Left renal pelvis (tissue), 4 donors: ENCODE results near the gene TOMM7. TPM values are rescaled to one million over a fixed set of nuclear protein-coding genes. Genes with fewer than 3 reads are reported as not detected.
"Not testable (repeated sequence)": the region's sequence is repeated elsewhere in the genome, so short reads cannot be mapped to it uniquely, and the experiment has no call there.

Source experiments
- DNase-seq, 4 donors: peaks; one replicate each; pipeline ENCODE4 v3.0.0-alpha.2; 2013; ENCODE audit warnings: low read depth in 4 of 4, low spot score in 3 of 4
- polyA plus RNA-seq, 4 donors: library from polyadenylated mRNA; unstranded; fragments of 120-200 nt; gene quantifications; one replicate each; pipeline ENCODE4 v1.2.1, GENCODE V29; 2013; ENCODE audit not compliant: insufficient read length in 4 of 4

The TOMM7 gene
- polyA plus RNA-seq, 4 donors = 350 to 436 (median 401) TPM

DNA sequence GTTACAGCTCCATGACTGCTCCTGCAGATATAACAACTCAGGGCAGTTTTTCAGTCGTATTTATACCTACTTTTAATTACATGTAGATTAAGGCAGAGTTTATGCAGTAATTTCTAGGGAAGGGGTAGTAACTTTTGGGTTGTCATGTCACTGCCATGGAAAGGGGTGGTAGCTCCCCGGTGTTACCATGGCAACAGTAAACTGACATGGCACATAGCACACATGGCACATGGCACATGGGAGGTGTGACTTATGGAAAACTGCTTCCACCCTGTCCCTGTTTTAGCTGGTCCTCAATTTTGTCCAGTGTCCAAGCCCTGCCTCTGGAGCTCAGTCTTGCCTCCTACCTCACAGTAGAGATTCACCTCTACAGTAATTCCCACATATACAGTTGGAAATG, 3.9 kb upstream of the TOMM7 start:
- no peak for DNase-seq

DNA sequence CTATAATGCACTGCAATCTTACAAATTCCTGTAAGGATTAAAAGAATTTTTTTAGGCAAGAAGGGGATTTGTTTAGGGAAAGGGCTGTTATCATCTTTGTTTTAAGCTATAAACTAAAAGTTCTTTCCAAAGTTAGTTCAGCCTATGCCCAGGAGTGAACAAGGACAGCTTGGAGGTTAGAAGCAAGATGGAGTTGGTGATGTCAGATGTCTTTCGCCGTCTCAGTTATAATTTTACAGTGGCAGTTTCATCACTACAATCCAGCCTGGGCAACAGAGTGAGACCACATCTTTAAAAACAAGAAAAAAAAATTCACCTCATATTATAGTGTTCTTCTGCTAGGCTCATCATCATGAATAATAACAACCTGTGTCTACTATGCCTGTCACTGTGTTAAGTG, 2.1 kb upstream of the TOMM7 start:
- no peak for DNase-seq

GRCh38 chr7:22823142-22823497, 471 bp upstream of the TOMM7 start:
- DNase-seq = no peak

- DNase-seq = no peak
These were observed 755 bp downstream of the TOMM7 start for GRCh38 chr7:22821702-22822485.

DNA sequence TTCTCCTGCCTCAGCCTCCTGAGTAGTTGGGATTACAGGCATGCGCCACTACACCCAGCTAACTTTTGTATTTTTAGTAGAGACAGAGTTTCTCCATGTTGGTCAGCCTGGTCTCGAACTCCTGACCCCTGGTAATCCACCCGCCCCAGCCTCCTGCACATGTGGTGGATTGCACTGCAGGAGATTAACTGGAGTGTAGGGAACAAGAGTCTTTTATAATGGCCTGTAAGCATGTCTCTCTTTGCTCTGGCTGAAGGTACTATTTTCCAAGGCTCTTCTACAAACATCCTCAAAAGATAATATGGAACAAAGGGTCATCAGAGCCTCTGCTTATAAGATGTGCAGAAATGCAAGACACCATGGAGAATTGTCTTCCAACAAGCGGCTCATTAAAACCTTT, 3.2 kb downstream of the TOMM7 start:
- DNase-seq = no peak

GRCh38 chr7:22814261-22815208, 8.1 kb downstream of the TOMM7 start:
- no peak for DNase-seq

DNA sequence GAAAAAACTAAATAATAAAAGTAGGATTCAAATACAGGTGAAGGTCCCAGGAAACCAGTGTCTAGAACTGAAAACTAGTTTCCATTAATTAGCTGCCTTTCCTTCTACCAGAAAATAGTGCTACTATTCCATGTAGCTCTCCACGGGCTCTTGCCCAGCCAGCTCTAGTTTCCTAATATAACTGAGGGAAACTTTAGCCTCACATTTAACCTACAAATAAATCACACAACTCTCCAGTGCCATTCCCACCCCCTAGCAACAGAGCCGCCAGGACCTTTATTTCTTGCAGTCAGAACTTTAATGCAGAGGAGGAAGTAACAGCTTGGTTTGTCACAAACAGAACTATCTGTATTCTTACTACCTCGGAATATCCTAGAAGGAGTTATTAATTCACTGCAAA, 10.3 kb downstream of the TOMM7 start:
- peak in 2 of 4 donors; percentile 8 to 41 for DNase-seq

DNA sequence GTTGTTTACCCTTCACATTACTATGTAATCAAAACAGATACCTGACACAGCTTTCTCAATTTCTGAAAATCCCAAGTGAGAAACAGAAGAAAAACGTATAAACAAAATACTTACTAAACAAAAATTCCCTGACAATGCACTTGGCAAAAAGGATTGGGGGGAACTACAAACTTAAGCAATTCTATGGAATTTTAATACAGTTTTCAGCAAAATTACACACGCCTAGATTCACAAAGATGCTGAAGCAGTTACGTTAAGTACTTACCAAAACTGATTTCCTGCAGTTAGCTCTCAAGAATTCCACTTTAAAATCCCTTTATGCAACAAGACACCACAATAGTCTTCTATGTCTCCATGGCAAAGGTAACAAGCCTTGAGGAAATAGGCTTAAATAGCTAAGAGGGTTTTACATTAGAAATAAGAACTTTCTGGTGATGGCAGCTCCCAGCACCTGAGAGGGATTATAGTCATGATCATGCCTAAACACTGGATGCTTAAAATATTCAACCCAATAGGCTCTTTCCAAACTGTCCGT, 10.8 kb downstream of the TOMM7 start:
- no peak for DNase-seq

DNA sequence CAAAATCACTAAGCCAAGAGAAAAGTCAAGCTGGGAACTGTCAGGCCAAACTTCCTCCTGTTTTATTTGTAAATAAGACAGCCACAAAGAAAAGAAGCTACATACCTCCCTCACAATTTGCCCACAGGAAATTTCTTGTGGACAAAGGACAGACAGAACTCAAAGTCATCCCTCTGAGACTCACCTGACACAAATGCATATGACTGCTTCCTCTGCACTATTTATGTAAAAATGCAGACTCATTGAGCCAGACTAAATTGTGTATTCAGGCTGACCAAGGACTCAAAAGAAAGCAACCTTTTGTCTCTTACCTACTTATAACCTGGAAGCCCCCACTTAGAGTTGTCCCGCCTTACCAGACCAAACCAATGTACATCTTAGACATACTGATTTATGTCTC, 11.8 kb downstream of the TOMM7 start:
- DNase-seq = no peak

DNA sequence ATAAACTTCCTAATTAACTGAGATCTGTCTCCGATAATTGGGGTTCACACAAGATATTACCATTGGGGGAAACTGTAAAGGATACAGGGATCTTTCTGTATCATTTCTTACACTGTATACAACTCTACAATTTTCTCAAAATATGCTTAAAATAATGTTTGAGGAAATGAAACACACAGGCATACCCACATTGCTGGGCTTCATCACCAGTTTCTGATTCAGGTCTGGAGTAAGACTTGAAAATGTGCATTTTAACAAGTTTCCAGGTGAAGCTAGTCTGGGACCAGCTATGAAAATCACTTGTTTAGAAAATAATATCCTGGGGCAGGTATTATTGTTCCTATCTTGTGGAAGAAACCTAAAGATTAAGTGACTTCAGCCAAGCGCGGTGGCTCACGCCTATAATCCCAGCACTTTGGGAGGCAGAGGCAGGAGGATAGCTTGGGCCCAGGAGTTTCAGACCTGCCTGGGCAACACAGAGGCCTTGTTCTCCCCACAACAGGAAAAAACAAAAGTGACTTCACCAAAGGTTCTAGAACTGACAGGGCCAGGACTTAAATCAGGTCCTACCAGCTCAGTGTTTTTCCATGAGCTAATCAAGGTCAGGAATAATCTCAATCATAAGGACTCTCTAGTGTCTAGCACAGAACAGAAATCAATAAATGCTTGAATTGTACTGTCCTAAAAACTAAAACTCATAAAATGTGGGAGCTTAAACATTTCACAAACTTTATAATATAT, 12.6 kb downstream of the TOMM7 start:
- no peak for DNase-seq

DNA sequence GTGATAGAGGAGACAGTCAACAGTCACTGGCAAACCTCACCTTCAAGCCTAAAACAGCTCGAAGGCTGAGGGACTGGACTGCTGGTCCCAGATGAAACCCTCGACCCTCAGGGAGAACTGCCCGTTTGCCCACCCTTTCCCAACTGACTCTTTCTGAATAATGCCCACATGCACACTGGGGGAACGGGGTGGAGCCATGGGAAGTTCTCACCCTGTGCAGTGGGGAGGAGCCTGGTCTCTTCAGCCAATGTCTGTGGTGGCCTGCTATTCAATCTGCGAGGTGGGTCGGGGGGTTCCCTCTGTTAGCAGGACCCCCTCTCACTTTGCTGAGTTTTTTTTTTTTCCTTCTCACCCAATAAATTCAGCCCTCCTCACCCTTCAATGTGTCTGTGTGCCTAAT, 14.5 kb downstream of the TOMM7 start:
- DNase-seq = no peak

DNA sequence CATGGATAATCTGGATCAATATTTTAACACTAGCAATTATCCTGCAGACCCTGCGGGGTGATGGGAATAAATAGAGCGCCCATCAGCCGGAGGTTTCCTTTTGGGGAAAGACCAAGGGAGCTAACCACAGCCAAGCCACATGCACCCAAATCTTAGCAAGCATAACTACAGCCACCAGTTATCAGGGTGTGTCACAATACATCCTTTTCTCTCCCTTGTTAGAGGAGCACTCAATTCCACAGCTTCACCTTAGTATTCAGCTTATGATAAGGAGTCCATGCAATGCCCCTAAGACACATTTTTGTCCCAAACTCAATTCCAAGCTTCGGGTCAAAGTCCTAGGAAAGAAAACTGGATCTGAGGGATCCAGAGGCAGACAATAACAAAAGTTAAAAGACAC, 15.9 kb downstream of the TOMM7 start:
- DNase-seq = no peak

- no peak for DNase-seq
These were observed 17.4 kb downstream of the TOMM7 start for GRCh38 chr7:22805227-22805626.

- not testable (repeated sequence) for DNase-seq
These were observed 19.8 kb downstream of the TOMM7 start for GRCh38 chr7:22802831-22803230.

DNA sequence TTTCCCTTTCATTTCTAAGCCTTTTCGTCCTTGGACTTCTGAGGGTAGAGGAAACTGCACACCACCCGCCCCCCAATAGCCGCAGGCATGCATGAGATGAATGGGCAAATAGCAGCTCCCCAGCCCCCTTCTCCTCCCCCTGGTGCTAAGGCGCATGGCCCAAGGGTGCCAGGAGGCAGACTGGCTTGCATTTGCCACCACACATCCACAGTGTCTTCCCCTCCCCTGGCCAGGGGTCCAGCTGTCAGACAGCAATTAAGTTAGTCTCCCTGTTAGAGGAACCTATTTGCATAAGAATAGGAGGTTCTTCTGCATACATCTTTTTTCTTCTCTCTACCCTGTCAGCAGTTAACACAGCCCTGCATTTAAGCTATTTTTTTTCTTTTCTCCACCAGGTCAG, 20.2 kb downstream of the TOMM7 start:
- no peak for DNase-seq

GRCh38 chr7:22801912-22802311, 20.7 kb downstream of the TOMM7 start:
- DNase-seq = no peak

GRCh38 chr7:22799633-22800032, 23.0 kb downstream of the TOMM7 start:
- no peak for DNase-seq

DNA sequence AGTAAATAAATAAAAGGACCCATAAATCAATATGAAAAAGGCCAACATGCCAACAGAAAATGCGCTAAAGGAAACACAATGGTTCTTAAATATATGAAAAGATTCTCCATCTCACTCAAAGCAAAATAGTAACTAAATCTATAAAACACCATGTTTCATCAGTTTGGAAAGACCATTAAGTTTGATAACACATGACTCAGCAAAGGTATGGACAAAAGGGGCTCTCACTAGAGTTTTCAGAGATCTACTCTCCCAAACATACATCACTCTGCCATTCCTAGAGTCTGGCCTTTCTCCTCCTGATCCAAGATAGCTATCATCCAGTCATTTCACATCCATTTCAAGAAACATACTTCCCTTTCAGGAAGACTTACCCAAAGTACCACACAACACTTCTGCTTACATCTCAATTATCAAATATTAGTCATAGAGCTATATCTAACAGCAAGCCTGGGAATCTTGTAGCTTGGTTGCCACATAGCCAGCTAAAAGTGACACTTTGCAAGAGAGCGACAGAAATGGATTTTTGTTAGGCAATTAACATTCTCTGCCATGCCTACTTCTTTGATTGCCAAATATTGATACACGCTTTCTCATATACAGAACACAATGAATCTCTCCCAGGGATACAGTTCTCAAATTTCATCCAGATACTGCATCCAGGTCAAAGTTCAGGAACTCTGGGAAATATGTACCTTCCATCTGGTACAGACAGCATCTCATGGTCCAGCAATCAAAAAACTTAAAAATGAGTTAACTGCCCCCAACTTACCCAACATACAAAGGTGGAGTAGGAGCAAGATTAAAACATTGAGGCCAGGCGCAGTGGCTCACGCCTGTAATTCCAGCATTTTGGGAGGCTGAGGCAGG, 28.8 kb downstream of the TOMM7 start:
- DNase-seq = no peak

DNA sequence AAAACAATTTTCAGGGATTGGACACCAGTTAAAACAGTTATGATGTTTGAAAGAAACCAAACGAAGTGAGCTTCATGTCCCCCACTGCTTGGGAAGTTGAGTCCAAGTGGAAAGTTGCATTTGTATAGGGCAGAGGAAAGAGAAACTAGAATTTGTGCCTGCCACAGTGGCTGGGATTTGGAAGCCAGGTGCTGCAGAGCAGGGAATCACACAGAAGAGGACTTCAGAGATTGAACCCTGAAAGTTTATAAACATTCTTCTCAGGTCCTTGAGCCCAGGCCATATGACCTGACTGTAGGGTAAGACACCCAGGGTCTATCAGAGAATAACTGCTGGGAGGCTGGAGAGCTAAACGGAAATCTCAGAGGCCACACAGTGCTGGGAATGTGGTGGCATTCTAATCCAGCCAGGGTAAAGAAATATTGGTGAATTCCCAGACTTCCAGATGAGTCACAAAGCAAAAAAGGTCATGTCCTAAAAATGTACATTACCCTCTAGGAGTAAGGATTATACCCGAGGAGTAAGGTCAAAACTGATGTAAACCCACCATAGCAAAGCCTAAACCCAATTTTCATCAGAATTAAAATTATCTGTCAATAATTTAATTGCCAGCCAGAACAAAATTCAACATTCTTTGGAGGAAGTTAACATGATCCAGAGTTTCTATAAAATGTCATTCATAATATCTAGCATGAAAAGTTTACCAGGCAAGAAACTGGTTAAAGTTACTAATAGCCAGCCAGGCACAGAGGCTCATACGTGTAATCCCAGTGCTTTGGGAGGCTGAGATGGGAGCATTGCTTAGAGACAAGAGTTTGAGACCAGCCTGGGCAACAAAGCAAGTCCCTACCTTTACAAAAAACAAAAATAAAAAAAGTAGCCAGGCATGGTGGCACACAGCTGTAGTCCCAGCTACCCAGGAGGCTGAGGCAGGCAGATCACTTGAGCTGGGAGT, 31.2 kb downstream of the TOMM7 start:
- DNase-seq = no peak
